HEK293 (cell line): Measurements from ENCODE around the gene BAZ2B.

Source experiments
- CTCF ChIA-PET: fragments of 350-600 bp; formaldehyde crosslinking; extraction: SDS; loops from one replicate; lab custom pipeline; 2021; ENCODE audit warnings: antibody characterized with exemption; lab: Yijun Ruan, JAX
- POLR2A ChIA-PET: fragments of 300-600 bp; formaldehyde crosslinking; extraction: SDS; loops from one replicate; lab custom pipeline; 2020; ENCODE audit warnings: antibody characterized with exemption, inconsistent platforms; lab: Yijun Ruan, JAX
- H3K27ac ChIP-seq: fragments of 200-500 bp; sonication (Bioruptor generic); 2 replicates; pipeline ENCODE4 v1.5.1; 2014; ENCODE audit warnings: low read depth, low read length, control low read depth, inconsistent platforms; ENCODE audit errors: extremely low read depth
- H3K36me3 ChIP-seq, 2 experiments: fragments of 200-500 bp in 1 of 2; sonication (Bioruptor generic) in 1 of 2; 1 replicate in 1 of 2; 2 replicates in 1 of 2; pipeline ENCODE4 v1.5.1; 2014 to 2017; ENCODE audit warnings: inconsistent platforms in 2 of 2, low read length in 2 of 2; ENCODE audit not compliant: control insufficient read depth in 2 of 2, insufficient read depth in 1 of 2
- H3K4me1 ChIP-seq: fragments of 200-500 bp; sonication (Bioruptor generic); 2 replicates; pipeline ENCODE4 v1.5.1; 2014; ENCODE audit warnings: mild to moderate bottlenecking, low read length, inconsistent platforms; ENCODE audit not compliant: control insufficient read depth, insufficient read depth
- H3K4me3 ChIP-seq: 2 replicates; pipeline ENCODE4 v1.5.1; 2011; ENCODE audit warnings: low read depth, mild to moderate bottlenecking, control low read depth, low read length, moderate library complexity
- H3K9me3 ChIP-seq: fragments of 200-500 bp; sonication (Bioruptor generic); 2 replicates; pipeline ENCODE4 v1.5.1; 2014; ENCODE audit warnings: low read depth, low read length, inconsistent platforms; ENCODE audit not compliant: control insufficient read depth, insufficient read depth
- FEZF1 ChIP-seq: fragments of 450-650 bp; formaldehyde crosslinking; IDR thresholded peaks from 2 replicates; pipeline ENCODE4 v1.5.1; 2016; ENCODE audit warnings: missing biosample characterization, missing genetic modification characterization
- IKZF3 ChIP-seq: fragments of 450-650 bp; IDR thresholded peaks from 2 replicates; pipeline ENCODE4 v1.5.0; 2018; ENCODE audit warnings: missing biosample characterization, mild to moderate bottlenecking, missing genetic modification characterization, moderate library complexity
- INSM2 ChIP-seq: fragments of 450-650 bp; formaldehyde crosslinking; IDR thresholded peaks from 2 replicates; pipeline ENCODE4 v1.5.1; 2016; ENCODE audit warnings: missing biosample characterization, missing genetic modification characterization
- OSR2 ChIP-seq: fragments of 450-650 bp; formaldehyde crosslinking; IDR thresholded peaks from 2 replicates; pipeline ENCODE4 v1.5.1; 2016; ENCODE audit warnings: missing biosample characterization, missing genetic modification characterization
- PRDM1 ChIP-seq: fragments of 450-650 bp; formaldehyde crosslinking; IDR thresholded peaks from 2 replicates; pipeline ENCODE4; 2016; ENCODE audit warnings: missing biosample characterization, missing genetic modification characterization
- RBAK ChIP-seq: fragments of 450-650 bp; formaldehyde crosslinking; IDR thresholded peaks from 2 replicates; pipeline ENCODE4 v1.5.1; 2016; ENCODE audit warnings: missing biosample characterization, missing genetic modification characterization
- SETDB1 ChIP-seq: IDR thresholded peaks from one replicate; pipeline ENCODE4 v1.6.1; 2017; ENCODE audit warnings: mild to moderate bottlenecking, low read length, moderate library complexity, mixed read lengths; ENCODE audit not compliant: insufficient read length
- SP3 ChIP-seq: fragments of 450-650 bp; formaldehyde crosslinking; IDR thresholded peaks from 2 replicates; pipeline ENCODE4 v1.5.1; 2016; ENCODE audit warnings: missing biosample characterization, missing genetic modification characterization
- TRIM28 ChIP-seq: IDR thresholded peaks from 2 replicates; pipeline ENCODE4 v1.6.1; 2011; ENCODE audit warnings: low read length, control low read depth, borderline replicate concordance
- ZNF155 ChIP-seq: fragments of 450-650 bp; formaldehyde crosslinking; IDR thresholded peaks from 2 replicates; pipeline ENCODE4 v1.5.1; 2016; ENCODE audit warnings: missing biosample characterization, missing genetic modification characterization
- ZNF175 ChIP-seq: fragments of 450-650 bp; formaldehyde crosslinking; IDR thresholded peaks from 2 replicates; pipeline ENCODE4 v1.5.1; 2016; ENCODE audit warnings: missing biosample characterization, missing genetic modification characterization
- ZNF24 ChIP-seq: fragments of 450-650 bp; formaldehyde crosslinking; IDR thresholded peaks from 2 replicates; pipeline ENCODE4 v1.5.1; 2016; ENCODE audit warnings: missing biosample characterization, missing genetic modification characterization
- ZNF311 ChIP-seq: fragments of 450-650 bp; formaldehyde crosslinking; IDR thresholded peaks from 2 replicates; pipeline ENCODE4 v1.5.1; 2017; ENCODE audit warnings: missing biosample characterization, missing genetic modification characterization, borderline replicate concordance
- ZNF366 ChIP-seq: fragments of 450-650 bp; formaldehyde crosslinking; conservative IDR thresholded peaks from 2 replicates; pipeline ENCODE4 v1.5.1; 2016; ENCODE audit warnings: missing biosample characterization, missing genetic modification characterization
- ZNF473 ChIP-seq: fragments of 450-650 bp; formaldehyde crosslinking; IDR thresholded peaks from 2 replicates; pipeline ENCODE4 v1.5.1; 2017; ENCODE audit warnings: missing biosample characterization, missing genetic modification characterization
- ZNF555 ChIP-seq: fragments of 450-650 bp; formaldehyde crosslinking; conservative IDR thresholded peaks from 2 replicates; pipeline ENCODE4 v1.5.1; 2017; ENCODE audit warnings: missing biosample characterization, mild to moderate bottlenecking, missing genetic modification characterization, inconsistent platforms
- ZNF707 ChIP-seq: fragments of 450-650 bp; formaldehyde crosslinking; IDR thresholded peaks from 2 replicates; pipeline ENCODE4 v1.5.1; 2016; ENCODE audit warnings: missing biosample characterization, missing genetic modification characterization
- ZNF791 ChIP-seq: fragments of 450-650 bp; formaldehyde crosslinking; IDR thresholded peaks from 2 replicates; pipeline ENCODE4 v1.5.1; 2016; ENCODE audit warnings: missing biosample characterization, missing genetic modification characterization
- ZSCAN5A ChIP-seq: fragments of 450-650 bp; formaldehyde crosslinking; IDR thresholded peaks from 2 replicates; pipeline ENCODE4 v1.5.1; 2016; ENCODE audit warnings: missing biosample characterization, missing genetic modification characterization
- TF ChIP-seq, protein P1 (sequence below): fragments of 450-650 bp; formaldehyde crosslinking; IDR thresholded peaks from 2 replicates; pipeline ENCODE4 v1.5.1; 2016; ENCODE audit warnings: missing biosample characterization, missing genetic modification characterization, low read depth
- TF ChIP-seq, protein P2 (sequence below): fragments of 450-650 bp; IDR thresholded peaks from 2 replicates; pipeline ENCODE4 v1.5.1; 2018; ENCODE audit warnings: missing biosample characterization, missing genetic modification characterization

Gene BAZ2B

DNA sequence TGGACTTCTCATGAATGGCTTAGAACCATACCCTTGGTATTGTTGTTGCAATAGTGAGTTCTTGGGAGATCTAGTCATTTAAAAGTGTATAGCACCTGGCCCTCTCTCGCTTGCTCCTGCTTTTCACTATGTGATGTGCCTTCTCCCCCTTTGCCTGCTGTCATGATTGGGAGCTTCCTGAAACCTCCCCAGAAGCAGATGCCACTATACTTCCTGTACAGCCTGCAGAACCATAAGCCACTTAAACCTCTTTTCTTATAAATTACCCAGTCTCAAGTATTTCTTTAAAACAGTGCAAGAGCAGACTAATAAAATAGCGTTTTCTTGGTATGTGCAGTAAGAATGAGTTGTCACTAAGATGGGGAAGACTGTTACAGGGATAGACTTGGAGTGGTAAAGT lies 31.6 kb downstream of the BAZ2B start:
- no peak overlapping the region for H3K27ac ChIP-seq
- no peaks in the 10 kb centered on the region for H3K36me3 ChIP-seq
- POLR2A ChIA-PET = no interaction called here
- CTCF ChIA-PET = interaction anchor here (0.6 kb wide), 1 partner anchor 23 kb away, joined by 3 read pairs; no protein-coding TSS in a partner anchor
- no peak overlapping the region for H3K4me3 ChIP-seq
- no peaks in the 10 kb centered on the region for H3K4me1 ChIP-seq
- no peaks in the 10 kb centered on the region for H3K9me3 ChIP-seq
- TF ChIP-seq IKZF3 = no peak
- no peak for TF ChIP-seq ZSCAN5A

GRCh38 chr2:159573846-159574606 lies 42.3 kb downstream of the BAZ2B start:
- Histone ChIP-seq H3K36me3 (no peaks in the 10 kb centered on the region; a peak in 1 of 3 replicates), H3K4me1 (no peaks in the 10 kb centered on the region), H3K4me3 (no peak overlapping the region), H3K27ac (no peak overlapping the region), H3K9me3 (no peaks in the 10 kb centered on the region)
- TF ChIP-seq FEZF1 (tag by site-specific recombination) (no peak), ZNF311 (tag by site-specific recombination) (no peak), RBAK (tag by site-specific recombination) (no peak), TRIM28 (no peak), ZNF175 (tag by site-specific recombination) (no peak), ZNF24 (tag by site-specific recombination) (no peak), ZNF555 (tag by site-specific recombination) (no peak)
- ChIA-PET CTCF (no interaction called here), POLR2A (no interaction called here)

DNA sequence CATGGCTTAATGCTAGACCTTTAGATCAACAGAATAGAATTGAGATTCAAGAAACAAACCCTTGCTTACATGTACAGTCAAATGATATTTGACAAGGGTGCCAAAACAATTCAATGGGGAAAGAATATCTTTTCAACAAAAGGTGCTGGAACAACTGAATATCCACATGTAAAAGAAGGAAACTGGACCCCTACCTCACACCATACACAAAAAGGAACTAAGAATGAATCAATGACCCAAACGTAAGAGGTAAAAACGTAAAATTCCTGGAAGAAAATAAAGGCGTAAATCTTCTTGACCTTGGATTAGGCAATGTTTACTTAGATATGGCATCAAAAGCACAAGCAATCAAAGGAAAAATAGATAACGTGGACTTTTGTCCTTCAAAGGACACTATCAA lies 43.1 kb downstream of the BAZ2B start:
- TF ChIP-seq ZNF473 (no peak), ZNF707 (tag by site-specific recombination) (no peak), SETDB1 (peak; percentile 65), PRDM1 (tag by site-specific recombination) (no peak), INSM2 (tag by site-specific recombination) (no peak), OSR2 (tag by site-specific recombination) (no peak)
- TF ChIP-seq, all 188 proteins: peak for 1
- no peak overlapping the region for H3K27ac ChIP-seq
- no peaks in the 10 kb centered on the region for H3K9me3 ChIP-seq
- no peaks in the 10 kb centered on the region for H3K4me1 ChIP-seq
- ChIA-PET CTCF (no interaction called here), POLR2A (no interaction called here)
- no peak overlapping the region for H3K4me3 ChIP-seq
- no peaks in the 10 kb centered on the region; a peak in 1 of 3 replicates for H3K36me3 ChIP-seq

DNA sequence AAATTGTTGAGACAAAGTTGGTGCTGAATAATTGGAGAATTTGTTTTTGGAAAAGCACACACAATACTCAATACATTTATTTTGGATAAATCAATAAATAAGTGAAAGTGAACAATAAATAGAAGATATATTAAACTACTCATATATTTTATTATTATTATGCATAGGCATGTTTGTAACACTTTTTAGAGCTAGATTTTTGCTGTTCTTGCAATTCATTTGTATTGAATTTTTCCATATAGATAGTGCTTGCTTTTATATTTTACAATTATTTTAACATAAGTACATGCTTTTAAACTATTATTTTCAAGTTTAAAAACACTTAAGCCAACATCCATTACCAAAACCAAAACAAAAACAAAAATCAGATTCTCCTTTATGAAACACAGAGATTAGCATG lies 43.9 kb downstream of the BAZ2B start:
- Histone ChIP-seq H3K36me3 (no peaks in the 10 kb centered on the region; a peak in 1 of 3 replicates), H3K9me3 (no peaks in the 10 kb centered on the region), H3K4me1 (no peaks in the 10 kb centered on the region), H3K27ac (no peak overlapping the region), H3K4me3 (no peak overlapping the region)
- TF ChIP-seq ZNF791 (tag by site-specific recombination) (no peak), ZNF366 (tag by site-specific recombination) (no peak), ZNF555 (tag by site-specific recombination) (no peak), SP3 (no peak), ZNF155 (tag by site-specific recombination) (no peak)
- TF ChIP-seq, protein P1, sequence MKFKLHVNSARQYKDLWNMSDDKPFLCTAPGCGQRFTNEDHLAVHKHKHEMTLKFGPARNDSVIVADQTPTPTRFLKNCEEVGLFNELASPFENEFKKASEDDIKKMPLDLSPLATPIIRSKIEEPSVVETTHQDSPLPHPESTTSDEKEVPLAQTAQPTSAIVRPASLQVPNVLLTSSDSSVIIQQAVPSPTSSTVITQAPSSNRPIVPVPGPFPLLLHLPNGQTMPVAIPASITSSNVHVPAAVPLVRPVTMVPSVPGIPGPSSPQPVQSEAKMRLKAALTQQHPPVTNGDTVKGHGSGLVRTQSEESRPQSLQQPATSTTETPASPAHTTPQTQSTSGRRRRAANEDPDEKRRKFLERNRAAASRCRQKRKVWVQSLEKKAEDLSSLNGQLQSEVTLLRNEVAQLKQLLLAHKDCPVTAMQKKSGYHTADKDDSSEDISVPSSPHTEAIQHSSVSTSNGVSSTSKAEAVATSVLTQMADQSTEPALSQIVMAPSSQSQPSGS = no peak
- TF ChIP-seq, protein P2, sequence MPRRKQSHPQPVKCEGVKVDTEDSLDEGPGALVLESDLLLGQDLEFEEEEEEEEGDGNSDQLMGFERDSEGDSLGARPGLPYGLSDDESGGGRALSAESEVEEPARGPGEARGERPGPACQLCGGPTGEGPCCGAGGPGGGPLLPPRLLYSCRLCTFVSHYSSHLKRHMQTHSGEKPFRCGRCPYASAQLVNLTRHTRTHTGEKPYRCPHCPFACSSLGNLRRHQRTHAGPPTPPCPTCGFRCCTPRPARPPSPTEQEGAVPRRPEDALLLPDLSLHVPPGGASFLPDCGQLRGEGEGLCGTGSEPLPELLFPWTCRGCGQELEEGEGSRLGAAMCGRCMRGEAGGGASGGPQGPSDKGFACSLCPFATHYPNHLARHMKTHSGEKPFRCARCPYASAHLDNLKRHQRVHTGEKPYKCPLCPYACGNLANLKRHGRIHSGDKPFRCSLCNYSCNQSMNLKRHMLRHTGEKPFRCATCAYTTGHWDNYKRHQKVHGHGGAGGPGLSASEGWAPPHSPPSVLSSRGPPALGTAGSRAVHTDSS = no peak
- ChIA-PET POLR2A (no interaction called here), CTCF (no interaction called here)
